SIG-M5 treated with dmso at 0.1 percent for 504 hours (cell line): Measurements from ENCODE around the gene ARHGAP26.

Experiments
- DNase-seq: peaks from one replicate; lab custom pipeline; 2025; ENCODE audit not compliant: unreplicated experiment; lab: John Stamatoyannopoulos, UW

ARHGAP26 gene

DNA sequence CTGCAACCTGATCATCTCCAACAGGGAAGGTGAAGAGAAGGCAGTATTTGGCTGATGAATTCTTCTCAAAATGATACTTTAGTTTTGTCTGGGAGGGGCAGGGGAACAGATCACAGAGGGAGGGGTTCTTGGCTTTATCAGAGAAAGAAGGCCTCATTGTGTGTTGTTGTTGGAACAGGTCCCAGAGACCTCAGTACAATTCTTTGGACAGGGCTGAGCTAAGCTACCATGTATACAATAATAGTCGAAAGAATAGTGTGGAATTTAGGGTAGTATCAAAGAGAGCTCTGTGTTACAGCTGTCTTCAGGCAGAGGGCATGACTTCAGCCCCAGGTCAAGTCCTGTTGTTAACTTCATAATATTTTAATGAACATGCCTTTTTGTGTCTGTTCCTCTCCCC, 39.9 kb downstream of the ARHGAP26 start:
- DNase-seq = no peak

DNA sequence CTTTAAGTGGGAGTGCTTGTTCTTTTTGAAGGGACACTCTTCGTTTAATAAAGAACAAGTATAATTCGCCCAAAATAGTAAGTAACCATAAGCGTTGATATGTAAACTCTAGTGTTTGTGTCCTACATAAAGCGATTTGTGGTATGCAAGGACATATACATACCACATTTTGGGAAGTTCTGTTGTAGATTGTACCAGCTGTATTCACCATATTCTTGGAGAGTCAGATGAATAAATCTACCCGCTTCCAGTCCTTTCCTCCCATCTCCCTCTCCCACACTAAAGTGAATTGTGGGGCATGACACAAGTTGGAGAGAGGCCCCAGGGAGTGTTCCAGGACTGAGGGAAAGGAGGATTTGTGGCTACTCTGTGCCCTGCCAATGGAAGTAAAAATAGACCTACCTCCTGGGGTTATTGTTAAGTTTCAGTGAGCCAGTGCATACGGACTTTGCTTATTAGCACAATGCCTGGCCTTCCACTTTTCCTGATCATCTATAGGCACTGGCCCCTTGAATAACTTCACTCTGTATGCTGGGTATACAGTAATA, 40.6 kb downstream of the ARHGAP26 start:
- no peak for DNase-seq

DNA sequence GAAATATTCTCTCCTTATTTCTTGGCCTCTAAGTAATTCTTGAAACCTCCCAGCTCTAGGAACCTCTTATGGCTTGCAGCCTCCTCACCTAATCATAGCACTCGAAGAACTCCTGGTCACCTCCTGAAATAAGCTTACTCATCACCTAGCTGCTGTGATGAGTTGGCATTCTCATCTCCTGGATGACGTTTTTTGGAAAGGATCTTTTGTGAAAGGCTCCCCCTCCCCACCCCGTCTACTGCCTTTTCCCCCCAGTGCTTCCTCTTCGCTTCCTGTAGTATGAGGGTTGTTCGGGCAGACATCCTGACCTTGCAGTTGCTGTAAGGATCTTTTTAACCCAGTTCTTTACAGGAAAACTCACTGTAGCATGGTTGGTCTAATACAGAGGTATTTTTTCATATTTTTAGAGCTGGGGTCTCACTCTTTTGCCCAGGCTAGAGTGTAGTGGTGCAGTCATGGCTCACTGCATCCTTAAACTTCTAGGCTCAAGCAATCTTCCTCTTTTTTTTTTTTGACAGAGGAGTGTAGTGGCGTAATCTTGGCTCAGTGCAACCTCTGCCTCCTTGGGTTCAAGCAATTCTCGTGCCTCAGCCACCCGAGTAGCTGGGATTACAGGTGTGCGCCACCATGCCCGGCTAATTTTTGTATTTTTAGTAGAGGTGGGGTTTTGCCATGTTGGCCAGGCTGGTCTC, 41.8 kb downstream of the ARHGAP26 start:
- peak; percentile 39 for DNase-seq

DNA sequence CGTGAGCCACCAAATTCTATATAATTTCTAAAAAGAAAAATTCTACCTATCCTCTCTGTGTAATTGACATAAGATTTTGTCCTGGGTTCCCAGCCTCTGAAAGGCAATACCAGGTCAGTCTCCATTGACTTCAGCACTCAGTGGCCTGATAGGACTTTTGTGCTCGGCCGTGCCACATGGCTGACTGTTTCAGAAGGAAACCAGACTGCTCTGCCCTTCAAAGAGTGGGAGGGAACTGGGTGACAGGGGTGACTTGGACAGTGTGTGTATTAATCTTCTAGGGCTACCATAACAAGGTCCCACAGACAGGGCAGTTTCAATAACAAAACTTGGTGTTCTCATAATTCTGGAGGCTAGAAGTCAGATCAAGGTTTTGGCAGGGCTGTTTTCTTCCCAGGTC, 43.0 kb downstream of the ARHGAP26 start:
- no peak for DNase-seq

DNA sequence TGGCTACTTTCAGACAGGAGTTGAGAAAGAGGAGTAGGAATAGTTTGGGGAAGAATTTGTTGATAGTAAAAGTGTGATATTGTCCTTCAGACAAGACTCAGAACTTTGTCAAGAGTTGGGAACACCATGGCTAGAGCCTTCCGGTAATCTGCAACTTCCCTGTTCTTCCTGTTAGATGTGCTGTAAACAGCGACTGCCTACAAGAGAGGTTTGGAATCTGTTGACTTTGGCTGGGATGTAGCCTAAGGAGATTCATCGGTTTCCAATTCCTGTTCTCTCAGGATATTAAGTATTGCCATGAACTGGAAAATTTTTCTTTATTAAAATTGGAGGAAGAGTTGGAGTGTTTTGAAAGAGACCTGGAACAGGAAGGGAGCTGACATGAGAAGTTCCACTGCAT, 43.9 kb downstream of the ARHGAP26 start:
- no peak for DNase-seq

DNA sequence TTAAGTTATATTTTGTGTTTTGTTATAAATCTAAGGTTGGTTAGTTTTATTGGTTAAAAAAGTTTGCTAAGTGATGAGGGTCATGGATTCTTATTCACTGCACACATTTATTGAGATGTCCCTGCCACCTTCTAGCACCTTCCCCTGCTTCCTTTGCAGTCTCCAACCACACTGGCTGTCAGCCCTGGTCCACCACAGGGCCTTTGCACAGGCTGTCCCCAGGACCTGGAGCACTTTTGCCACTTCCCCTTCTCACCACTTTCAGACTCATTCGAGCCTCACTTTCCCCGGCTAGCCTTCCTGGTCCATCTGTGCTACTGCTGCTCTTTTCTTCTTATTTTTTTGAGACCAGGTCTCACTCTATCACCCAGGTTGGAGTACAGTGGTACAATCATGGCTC, 45.3 kb downstream of the ARHGAP26 start:
- DNase-seq = no peak

DNA sequence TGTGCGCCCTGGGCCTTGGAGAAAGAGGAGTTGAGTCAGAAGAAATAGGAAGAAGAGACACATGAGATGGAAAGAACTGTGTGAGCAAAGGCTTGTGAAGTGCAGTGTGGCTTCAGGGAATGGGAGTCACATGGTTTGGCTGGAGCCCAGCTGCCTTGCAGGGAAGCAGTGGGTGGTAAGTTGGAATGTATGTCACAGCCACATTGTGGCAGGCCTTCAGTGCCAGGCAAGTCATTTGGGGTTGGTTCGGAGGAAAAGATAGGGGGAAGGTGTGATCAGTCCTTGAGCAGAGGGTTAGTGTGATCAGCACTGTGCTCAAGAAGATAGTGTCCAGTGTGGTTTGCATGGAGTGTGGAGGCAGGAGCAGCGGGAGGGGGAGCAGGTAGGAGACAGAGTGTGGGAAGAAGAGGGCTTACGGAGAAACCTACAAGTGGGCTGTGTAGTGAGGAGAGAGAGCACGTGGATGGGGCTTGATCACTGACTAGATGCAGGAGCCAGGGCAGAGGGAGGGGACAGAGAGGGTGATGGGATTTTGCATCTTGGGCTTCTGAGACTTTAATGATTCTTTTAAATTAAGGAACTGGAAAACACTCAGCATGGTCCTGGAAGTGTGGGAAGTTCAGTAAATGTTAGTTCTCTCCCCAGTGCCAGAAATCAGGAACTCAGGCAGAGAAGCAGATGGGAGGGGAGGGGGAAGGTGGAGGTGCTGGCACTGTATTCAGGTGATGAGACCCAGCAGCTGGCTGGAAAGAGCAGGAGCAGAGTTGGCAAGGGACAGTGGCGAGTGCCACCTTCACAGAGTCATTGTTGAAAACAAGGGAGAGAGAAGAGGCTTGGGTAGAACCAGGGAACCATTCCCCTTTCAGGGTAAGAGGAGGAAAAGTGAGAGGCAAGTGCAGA, 46.6 kb downstream of the ARHGAP26 start:
- no peak for DNase-seq

DNA sequence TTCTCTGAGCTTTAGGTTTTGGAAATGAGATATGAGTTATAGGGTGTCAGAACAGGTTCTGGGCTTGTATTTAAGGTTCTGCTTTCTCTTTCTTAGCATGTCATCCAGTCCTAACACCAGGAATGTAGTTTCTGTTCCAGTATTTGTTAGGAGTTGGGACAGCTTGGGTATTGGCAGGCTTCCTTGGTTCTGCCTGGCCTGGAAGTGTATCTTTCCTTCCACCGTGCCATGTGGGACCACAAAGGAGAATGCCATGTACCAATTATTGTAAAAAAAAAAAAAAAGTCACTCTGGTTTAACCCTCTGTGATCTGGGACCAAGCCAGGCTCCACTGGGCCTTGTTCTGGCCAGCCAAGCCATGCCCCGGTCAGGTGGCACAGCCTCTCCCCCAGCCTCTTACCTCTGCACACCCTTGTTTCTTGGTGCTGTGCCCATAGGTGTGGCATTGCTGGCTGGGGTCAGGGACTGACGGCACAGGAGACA, 47.8 kb downstream of the ARHGAP26 start:
- DNase-seq = no peak

DNA sequence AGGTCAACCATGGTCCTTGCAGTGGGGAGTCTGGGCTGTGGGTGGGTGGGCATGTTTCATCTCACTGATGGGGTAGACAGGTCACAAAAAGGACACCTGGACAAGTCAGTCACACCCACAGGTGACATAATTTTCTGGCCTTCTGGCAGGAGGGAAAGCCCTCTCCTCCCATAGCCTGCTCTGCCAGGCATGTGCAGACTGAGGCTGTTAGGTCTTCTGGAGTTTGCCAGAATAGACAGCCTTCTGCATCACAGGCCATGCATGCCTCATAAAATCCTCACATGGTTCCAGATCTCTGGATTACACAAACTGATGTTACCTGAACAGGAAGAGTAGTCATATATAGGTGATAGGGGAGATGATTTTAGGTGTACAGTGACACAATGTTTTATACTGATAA, 49.1 kb downstream of the ARHGAP26 start:
- no peak for DNase-seq

DNA sequence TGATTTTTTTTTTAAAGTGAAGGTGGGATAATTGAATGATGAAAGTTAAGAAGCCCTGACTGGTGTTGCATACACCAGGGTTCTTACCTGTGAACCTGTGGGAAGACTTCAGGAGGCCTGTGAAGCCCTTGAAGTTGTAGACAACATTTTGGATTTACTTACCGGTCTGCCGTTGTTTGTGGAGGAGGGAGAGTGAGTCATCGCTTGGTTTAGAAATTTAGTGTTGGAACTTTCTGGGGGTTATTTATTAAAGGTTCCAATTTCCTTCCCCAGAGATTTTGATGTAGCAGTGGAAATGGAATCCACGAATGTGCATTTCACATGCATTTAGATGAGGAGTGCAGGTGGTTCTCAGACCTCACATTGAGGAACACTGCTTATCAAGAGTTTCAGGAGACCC, 49.6 kb downstream of the ARHGAP26 start:
- no peak for DNase-seq

DNA sequence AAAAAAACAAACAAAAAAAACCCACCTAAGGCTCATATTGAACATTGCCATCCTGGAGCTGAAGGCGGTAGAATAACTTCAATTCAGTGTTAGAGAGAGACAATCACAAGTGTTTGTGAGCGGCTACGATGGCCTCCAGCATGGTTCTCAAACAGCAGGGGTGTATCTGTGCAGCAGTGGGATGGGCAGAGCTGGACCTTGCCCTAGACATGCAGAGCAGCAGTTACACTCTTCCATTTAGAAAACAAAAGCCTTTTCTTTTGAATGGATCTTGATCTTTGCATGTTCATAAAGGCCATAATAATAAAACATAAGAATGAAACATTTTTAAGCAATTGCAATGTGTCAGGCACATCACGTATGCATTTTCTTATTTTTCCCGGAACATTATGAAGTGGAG, 50.3 kb downstream of the ARHGAP26 start:
- DNase-seq = no peak

DNA sequence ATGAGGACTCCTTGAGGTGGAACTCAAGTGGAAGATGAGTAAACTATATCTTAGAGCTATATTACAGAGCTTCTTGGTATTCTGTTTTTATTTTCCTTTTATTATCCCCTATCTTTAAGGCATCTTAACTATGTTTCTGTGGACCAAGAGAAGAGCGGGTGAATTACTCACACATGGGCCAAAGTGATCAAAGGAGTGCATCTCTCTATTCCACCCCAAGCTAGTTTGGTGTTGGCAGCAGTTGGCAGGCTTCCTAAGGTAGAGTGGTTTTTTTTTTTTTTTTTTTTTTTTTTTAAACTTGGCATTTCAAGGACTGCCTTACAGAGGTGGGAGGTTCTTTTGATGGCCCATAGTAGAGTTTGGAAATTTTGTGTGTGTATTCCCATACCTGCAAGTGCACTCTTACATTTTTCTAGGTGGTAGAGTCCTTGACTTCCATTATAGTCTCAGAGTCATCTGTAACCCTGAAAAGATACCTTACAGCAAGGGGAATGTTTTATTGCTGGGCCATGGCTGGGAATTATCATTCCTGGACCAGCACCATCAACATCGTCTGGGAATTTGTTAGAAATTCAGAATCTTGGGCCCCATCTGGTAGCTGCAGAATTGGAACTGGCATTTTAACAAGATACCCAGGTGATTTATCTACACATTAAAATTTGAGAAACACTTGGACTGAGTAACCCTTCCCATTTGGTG, 51.0 kb downstream of the ARHGAP26 start:
- DNase-seq = no peak

DNA sequence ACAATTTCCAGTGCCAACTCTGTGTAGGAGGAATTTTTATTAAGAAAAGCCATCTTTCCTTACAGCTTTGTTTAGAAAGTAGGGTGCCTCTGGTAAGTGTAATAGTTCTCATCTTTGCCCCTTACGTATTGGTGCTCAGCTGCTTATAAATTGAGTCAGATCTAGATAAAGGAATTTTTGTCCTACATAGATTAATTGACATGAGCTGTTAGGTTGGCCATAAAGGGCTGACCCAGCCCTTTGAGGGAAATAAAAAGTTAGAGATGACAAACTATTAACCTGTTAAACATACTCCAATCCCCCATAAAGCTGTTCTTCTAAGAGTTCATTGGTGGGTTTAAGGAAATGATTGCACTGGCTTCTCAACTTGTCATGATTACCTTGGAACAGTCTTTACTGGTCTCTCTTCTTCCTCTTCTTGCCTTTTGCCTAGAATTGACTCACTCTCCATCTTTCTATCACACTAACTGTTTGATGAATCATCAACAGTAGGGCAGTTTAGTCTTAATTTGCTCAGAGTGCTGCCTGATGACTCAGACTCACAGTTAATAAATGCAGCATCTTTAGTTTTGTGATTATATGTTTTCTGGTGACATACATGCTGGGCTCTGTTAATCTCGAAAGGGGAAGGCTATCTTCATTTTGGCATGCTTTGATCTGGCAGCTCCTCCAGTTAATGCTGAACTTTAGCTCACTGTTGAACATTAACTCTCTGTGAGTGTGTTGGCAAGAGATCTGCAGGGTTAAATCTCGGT, 51.7 kb downstream of the ARHGAP26 start:
- peak; percentile 97 for DNase-seq

DNA sequence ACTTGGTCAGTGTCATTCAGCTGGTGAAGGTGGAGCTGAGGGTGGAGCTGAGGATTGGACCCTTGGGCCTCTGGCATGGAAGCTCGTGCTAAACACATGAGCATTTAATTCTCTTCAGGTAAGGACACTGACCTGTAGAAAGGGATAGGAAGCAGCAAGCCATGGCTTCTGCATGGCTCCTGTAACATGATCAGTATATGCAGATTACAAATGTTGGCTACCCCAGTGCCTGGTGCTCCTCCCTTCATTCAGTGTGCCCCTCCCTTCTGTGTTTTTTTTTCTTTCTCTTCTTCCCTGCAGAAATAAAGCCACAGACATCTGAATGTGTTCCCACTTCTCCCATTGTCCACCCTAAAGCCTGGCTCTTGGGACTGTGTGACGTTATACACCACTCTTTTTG, 52.9 kb downstream of the ARHGAP26 start:
- DNase-seq = no peak

DNA sequence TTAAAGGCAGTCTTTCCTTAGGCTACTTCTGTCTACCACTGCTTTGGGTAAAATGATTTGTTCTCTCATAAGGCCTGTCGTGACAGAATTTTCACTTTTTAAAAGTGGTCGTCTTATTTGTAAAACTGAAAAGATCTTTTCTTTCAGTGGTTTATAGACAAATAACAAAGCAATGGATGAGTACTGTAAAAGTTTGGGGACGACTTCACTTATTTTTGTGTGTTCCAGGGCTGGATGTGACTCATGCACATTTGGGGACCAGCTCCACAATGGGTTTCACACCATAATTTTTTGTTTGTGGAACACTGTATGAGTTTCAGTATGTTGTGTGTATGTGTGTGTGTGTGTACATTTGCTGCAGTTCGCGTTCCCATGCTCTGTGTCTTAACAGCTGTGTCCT, 53.6 kb downstream of the ARHGAP26 start:
- no peak for DNase-seq

DNA sequence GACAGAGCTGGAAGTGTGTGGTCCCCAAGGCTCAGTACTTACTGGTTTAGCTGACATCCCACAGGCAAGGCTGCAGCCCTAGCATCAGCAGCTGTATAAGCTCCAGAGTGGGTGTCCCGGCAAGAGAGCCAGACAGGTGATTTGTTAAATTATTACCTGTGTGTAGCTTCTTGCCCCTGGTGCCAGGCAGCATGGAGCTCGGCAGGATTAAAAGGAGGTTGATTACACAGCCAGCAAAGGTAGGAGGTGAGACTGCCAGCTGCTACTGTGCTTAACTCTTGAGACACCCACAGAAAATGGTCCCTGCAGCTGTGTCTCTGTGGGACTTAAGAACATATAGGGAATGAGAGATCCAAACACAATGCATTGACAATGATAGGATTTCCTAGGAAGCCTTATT, 54.2 kb downstream of the ARHGAP26 start:
- no peak for DNase-seq

DNA sequence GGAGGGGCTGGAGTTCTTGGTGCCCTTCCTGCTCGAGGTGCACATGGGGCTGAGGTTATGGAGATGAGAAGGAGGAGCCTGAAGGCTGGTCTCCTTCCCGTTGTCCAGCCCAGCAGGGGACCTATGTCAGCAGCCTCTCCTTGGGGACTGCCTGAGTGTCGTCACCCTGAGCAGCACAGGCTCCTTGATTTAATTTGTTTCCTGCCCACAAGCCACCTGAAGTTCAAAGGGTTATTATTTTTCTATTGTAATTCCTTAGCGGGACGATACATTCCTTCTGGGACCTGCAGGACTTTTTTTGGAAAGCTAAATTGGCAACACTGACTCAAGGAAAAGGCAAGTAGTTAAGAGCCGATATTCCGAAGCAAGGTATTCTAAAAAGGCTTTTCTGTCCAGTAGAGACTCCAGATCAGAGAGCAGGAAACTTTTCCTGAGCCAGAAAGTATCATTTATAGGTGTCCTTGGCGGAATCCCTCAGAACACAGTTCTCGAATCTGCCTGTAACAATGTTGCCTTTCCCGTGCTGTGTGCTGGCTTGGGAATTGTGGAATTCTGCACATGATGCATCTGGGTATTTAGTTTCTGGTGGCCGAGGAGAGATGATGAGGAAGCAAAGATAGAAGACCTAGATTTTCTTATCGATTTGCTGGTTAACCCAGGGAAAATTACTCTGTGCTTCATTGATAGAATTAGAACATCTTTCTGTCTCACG, 55.4 kb downstream of the ARHGAP26 start:
- no peak for DNase-seq

DNA sequence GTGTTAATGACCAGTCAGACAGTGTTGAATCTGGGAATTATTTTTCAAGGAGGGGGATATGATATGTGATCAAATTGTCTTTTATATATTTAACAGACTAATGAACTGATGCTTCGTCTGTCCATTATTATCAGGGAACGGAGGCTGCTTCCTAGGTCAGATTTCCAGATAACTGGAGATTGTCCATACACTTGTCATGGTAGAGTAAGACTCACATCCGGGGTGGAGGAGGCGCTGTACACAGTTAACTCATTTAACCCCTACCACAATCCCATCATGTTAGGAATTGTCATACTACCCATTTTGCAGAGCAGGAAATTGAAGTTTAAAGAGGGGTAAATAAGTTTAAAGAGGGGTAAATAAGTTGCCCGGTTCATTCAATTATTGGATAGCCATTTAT, 55.9 kb downstream of the ARHGAP26 start:
- no peak for DNase-seq

DNA sequence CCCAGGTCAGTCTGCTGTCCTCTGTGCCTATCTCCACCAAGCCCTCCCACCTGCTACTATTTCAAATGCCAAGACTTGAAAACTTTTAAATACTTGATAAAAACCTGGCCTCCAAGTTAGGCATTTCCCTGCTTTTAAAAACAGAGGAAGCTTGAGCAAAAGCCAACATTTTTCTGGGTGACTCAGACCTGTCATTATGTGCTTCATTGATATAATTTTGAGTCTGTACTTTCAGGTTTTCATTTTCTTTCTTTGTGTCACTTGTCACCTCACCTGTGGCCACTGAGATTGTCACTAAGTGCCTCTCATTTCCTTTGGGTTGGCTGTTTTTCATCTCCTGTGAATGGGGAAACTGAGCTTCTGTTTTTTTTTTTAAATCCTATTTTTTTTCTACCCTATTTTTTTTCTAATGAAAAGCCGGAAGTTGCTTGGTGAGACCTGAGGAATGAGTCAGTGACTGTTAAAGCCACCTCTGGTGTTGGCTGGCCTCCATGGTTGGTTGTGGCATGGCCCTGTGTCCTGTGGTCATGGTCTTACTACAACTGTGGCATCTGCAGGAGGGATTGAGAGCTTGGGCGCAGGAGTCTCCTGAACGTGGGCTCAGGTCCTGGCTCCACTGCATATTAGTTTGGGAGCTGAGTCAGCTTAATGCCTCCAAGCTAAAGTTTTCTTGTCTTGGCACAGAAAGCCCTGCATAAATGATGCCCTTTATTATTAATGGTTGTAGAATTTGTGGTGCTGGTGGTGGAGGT, 56.7 kb downstream of the ARHGAP26 start:
- DNase-seq = peak; percentile 54
